Hepatocyte (in vitro differentiated cells): ENCODE results near the gene ADGRB3.

ENCODE experiments used
- CTCF ChIP-seq: fragments of 200-600 bp; sonication (generic); IDR thresholded peaks from 2 replicates; pipeline ENCODE4 v1.5.1; 2016; ENCODE audit warnings: antibody characterized with exemption, mild to moderate bottlenecking; ENCODE audit not compliant: poor library complexity
- EZH2 ChIP-seq: fragments of 200-600 bp; sonication (generic); IDR thresholded peaks from 2 replicates; pipeline ENCODE4 v1.6.1; 2016; ENCODE audit warnings: antibody characterized with exemption, mild to moderate bottlenecking, borderline replicate concordance

GRCh38 chr6:69276204-69276603 lies 641.1 kb downstream of the ADGRB3 start:
- TF ChIP-seq CTCF (no peak), EZH2 (no peak)
